SK-N-SH (cell line): Measurements from ENCODE around the gene AUTS2. TPM values are rescaled to one million over a fixed set of nuclear protein-coding genes. Genes with fewer than 3 reads are reported as not detected.

Source experiments
- CTCF ChIA-PET: fragments of 300-600, 350-600 bp; formaldehyde crosslinking; extraction: SDS; loops from one replicate; lab custom pipeline; 2021; lab: Yijun Ruan, JAX
- POLR2A ChIA-PET: fragments of 350-600 bp; sonication (Branson Sonifier 250); formaldehyde crosslinking; extraction: SDS; loops from one replicate; lab custom pipeline; 2020; ENCODE audit warnings: antibody characterized with exemption, inconsistent platforms; lab: Yijun Ruan, JAX
- DNase-seq: peaks from one replicate; pipeline ENCODE4 v3.0.0; 2012
- H2AFZ ChIP-seq: fragments of 200-600 bp; sonication (generic); 2 replicates; pipeline ENCODE4 v1.8.1; 2016; ENCODE audit warnings: antibody characterized with exemption, mild to moderate bottlenecking, low read depth
- H3F3A ChIP-seq: fragments of 200-600 bp; sonication (generic); replicated peaks from 2 replicates; pipeline ENCODE3; 2016; ENCODE audit warnings: antibody characterized with exemption, mild to moderate bottlenecking; ENCODE audit not compliant: insufficient read depth
- H3K27ac ChIP-seq, 2 experiments: fragments of 200-500 bp in 1 of 2; fragments of 200-600 bp in 1 of 2; sonication (Bioruptor generic) in 1 of 2; sonication (generic), shearing (Covaris generic) in 1 of 2; 2 replicates each; pipeline versions ENCODE4 v1.5.1 to v1.6.1; 2014 to 2016; ENCODE audit warnings: low read depth in 2 of 2, inconsistent platforms in 1 of 2, low read length in 1 of 2, mild to moderate bottlenecking in 1 of 2, mixed read lengths in 1 of 2
- H3K27me3 ChIP-seq: fragments of 200-600 bp; sonication (generic), shearing (Covaris generic); 2 replicates; pipeline ENCODE4 v1.6.1; 2016; ENCODE audit warnings: mixed run types; ENCODE audit not compliant: insufficient read depth
- H3K36me3 ChIP-seq, 2 experiments: fragments of 200-500 bp in 1 of 2; fragments of 200-600 bp in 1 of 2; sonication (Bioruptor generic) in 1 of 2; sonication (generic) in 1 of 2; replicated peaks in 1 of 2; 2 replicates each; pipeline versions ENCODE3 to v1.5.1; 2014 to 2016; ENCODE audit warnings: low read length in 1 of 2, mild to moderate bottlenecking in 1 of 2; ENCODE audit not compliant: insufficient read depth in 2 of 2, control insufficient read depth in 1 of 2
- H3K4me1 ChIP-seq, 2 experiments: fragments of 200-500 bp in 1 of 2; fragments of 200-600 bp in 1 of 2; sonication (Bioruptor generic) in 1 of 2; sonication (generic), shearing (Covaris generic) in 1 of 2; 2 replicates each; pipeline versions ENCODE4 v1.5.1 to v1.6.1; 2014 to 2016; ENCODE audit warnings: low read depth in 1 of 2, low read length in 1 of 2, mixed run types in 1 of 2; ENCODE audit not compliant: insufficient read depth in 2 of 2, control insufficient read depth in 1 of 2
- H3K4me2 ChIP-seq: fragments of 200-600 bp; sonication (generic), shearing (Covaris generic); 2 replicates; pipeline ENCODE4 v1.6.1; 2017; ENCODE audit warnings: mixed run types
- H3K4me3 ChIP-seq, 2 experiments: fragments of 200-500 bp in 1 of 2; fragments of 200-600 bp in 1 of 2; sonication (Bioruptor generic) in 1 of 2; sonication (generic), shearing (Covaris generic) in 1 of 2; 2 replicates each; pipeline versions ENCODE4 v1.5.1 to v1.8.1; 2014 to 2016; ENCODE audit warnings: low read depth in 2 of 2, inconsistent platforms in 1 of 2, low read length in 1 of 2, mild to moderate bottlenecking in 1 of 2, mixed read lengths in 1 of 2, moderate library complexity in 1 of 2
- H3K79me2 ChIP-seq: fragments of 200-600 bp; sonication (generic); 2 replicates; pipeline ENCODE4 v1.8.1; 2017; ENCODE audit warnings: mild to moderate bottlenecking; ENCODE audit not compliant: insufficient read depth
- H3K9ac ChIP-seq: fragments of 200-600 bp; sonication (generic); 2 replicates; pipeline ENCODE4 v1.6.1; 2017; ENCODE audit warnings: mixed run types
- H3K9me2 ChIP-seq: fragments of 200-600 bp; sonication (generic); 2 replicates; pipeline ENCODE4 v1.6.1; 2017; ENCODE audit warnings: mixed run types
- H3K9me3 ChIP-seq: fragments of 200-600 bp; sonication (generic); 2 replicates; pipeline ENCODE4 v1.6.1; 2017; ENCODE audit warnings: mixed run types, mild to moderate bottlenecking, moderate library complexity
- H4K20me1 ChIP-seq: fragments of 200-600 bp; sonication (generic); 2 replicates; pipeline ENCODE4 v1.6.1; 2017; ENCODE audit warnings: mild to moderate bottlenecking, mixed run types; ENCODE audit not compliant: insufficient read depth
- CTCF ChIP-seq: fragments of 200-600 bp; sonication (generic); IDR thresholded peaks from 2 replicates; pipeline ENCODE4 v1.6.1; 2017; ENCODE audit warnings: antibody characterized with exemption, mild to moderate bottlenecking, moderate library complexity
- FOSL2 ChIP-seq: IDR thresholded peaks from 2 replicates; pipeline ENCODE4 v1.4.0; 2012; ENCODE audit warnings: low read depth, mild to moderate bottlenecking, moderate library complexity, borderline replicate concordance
- FOXJ3 ChIP-seq: sonication (generic); formaldehyde crosslinking; IDR thresholded peaks from 2 replicates; pipeline ENCODE4 v1.5.1; 2020; ENCODE audit warnings: mild to moderate bottlenecking, missing genetic modification reagents
- FOXM1 ChIP-seq: IDR thresholded peaks from 2 replicates; pipeline ENCODE4 v1.4.0; 2012; ENCODE audit warnings: low read depth, mild to moderate bottlenecking
- GATA2 ChIP-seq: sonication (generic); formaldehyde crosslinking; IDR thresholded peaks from 2 replicates; pipeline ENCODE4 v1.5.0; 2020; ENCODE audit warnings: mild to moderate bottlenecking, missing genetic modification reagents
- JUND ChIP-seq: IDR thresholded peaks from 2 replicates; pipeline ENCODE4 v1.4.0; 2012
- MEF2A ChIP-seq: IDR thresholded peaks from 2 replicates; pipeline ENCODE4 v1.4.0; 2012; ENCODE audit warnings: low read depth, borderline replicate concordance
- NFIC ChIP-seq: IDR thresholded peaks from 2 replicates; pipeline ENCODE4 v1.4.0; 2012; ENCODE audit warnings: borderline replicate concordance
- PBX3 ChIP-seq: IDR thresholded peaks from 2 replicates; pipeline ENCODE4; 2012
- RFX5 ChIP-seq: IDR thresholded peaks from 2 replicates; pipeline ENCODE4 v1.6.1; 2012; ENCODE audit warnings: mild to moderate bottlenecking, improper control_type of control experiment, low read length
- TAF1 ChIP-seq: IDR thresholded peaks from 2 replicates; pipeline ENCODE4 v1.6.1; 2012; ENCODE audit warnings: low read depth, mild to moderate bottlenecking, low read length, moderate library complexity, borderline replicate concordance
- TCF12 ChIP-seq: IDR thresholded peaks from 2 replicates; pipeline ENCODE4 v1.4.0; 2012
- YY1 ChIP-seq: IDR thresholded peaks from 2 replicates; pipeline ENCODE4 v1.4.0; 2012; ENCODE audit warnings: low read depth, mild to moderate bottlenecking
- WGBS: methylation state at CpG from one replicate; pipeline ENCODE4 v1.1.6; 2017; ENCODE audit warnings: low lambda C conversion rate; 5-methylcytosine and 5-hydroxymethylcytosine counted together
- polyA plus RNA-seq, 3 experiments: library from polyadenylated mRNA; depleted of rRNA; stranded (reverse); fragments of >200 nt; gene quantifications; 2 replicates each; pipeline ENCODE4 v1.2.3, GENCODE V29; 2012
- TF ChIP-seq, protein P1 (sequence below): fragments of 150-350 bp; IDR thresholded peaks from 2 replicates; pipeline ENCODE4 v1.6.1; 2017; ENCODE audit warnings: antibody characterized with exemption, low read length, low read depth, borderline replicate concordance
- TF ChIP-seq, protein P2 (sequence below): fragments of 150-350 bp; IDR thresholded peaks from 2 replicates; pipeline ENCODE4 v1.6.1; 2016; ENCODE audit warnings: mild to moderate bottlenecking, low read depth, low read length

The AUTS2 gene
- polyA plus RNA-seq, 1 of the 3 experiments (the other 2 are of a cell fraction): 15.6 TPM

- Histone ChIP-seq H3K4me3 (no peak overlapping the region), H4K20me1 (peaks cover 15% of the 10 kb centered on the region; the same call in 1 of the 2 replicates), H3K9ac (no peak overlapping the region), H3K36me3 (no peaks in the 10 kb centered on the region), H3K4me1 (peaks cover 0 to 6% of the 10 kb centered on the region in 2 experiments; a peak in 2 of 4 replicates), H3K9me3 (no peaks in the 10 kb centered on the region), H3F3A (no peaks in the 10 kb centered on the region), H3K79me2 (peaks cover 19% of the 10 kb centered on the region; the same call in 1 of the 2 replicates), H3K27me3 (no peaks in the 10 kb centered on the region), H3K4me2 (no peak overlapping the region), H3K9me2 (no peaks in the 10 kb centered on the region), H2AFZ (no peak overlapping the region), H3K27ac (no peak overlapping the region)
- no peak for TF ChIP-seq TAF1
- TF ChIP-seq, protein P1, sequence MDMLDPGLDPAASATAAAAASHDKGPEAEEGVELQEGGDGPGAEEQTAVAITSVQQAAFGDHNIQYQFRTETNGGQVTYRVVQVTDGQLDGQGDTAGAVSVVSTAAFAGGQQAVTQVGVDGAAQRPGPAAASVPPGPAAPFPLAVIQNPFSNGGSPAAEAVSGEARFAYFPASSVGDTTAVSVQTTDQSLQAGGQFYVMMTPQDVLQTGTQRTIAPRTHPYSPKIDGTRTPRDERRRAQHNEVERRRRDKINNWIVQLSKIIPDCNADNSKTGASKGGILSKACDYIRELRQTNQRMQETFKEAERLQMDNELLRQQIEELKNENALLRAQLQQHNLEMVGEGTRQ: no peak
- no peak for TF ChIP-seq FOXM1
- TF ChIP-seq NFIC: no peak
- no peak for TF ChIP-seq FOXJ3 (CRISPR knock-in tag)
- no peak for TF ChIP-seq GATA2
- no peak for TF ChIP-seq FOSL2
- TF ChIP-seq, protein P2, sequence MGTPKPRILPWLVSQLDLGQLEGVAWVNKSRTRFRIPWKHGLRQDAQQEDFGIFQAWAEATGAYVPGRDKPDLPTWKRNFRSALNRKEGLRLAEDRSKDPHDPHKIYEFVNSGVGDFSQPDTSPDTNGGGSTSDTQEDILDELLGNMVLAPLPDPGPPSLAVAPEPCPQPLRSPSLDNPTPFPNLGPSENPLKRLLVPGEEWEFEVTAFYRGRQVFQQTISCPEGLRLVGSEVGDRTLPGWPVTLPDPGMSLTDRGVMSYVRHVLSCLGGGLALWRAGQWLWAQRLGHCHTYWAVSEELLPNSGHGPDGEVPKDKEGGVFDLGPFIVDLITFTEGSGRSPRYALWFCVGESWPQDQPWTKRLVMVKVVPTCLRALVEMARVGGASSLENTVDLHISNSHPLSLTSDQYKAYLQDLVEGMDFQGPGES: no peak
- TF ChIP-seq JUND: no peak
- no peak for TF ChIP-seq YY1
- TF ChIP-seq PBX3: no peak
- no peak for TF ChIP-seq RFX5
- no peak for TF ChIP-seq MEF2A
- ChIA-PET CTCF (interaction anchor here (1.6 kb wide), 1 partner anchor 9 kb away, joined by 4 read pairs; no protein-coding TSS in a partner anchor), POLR2A (no interaction called here)
- no peak for DNase-seq
- WGBS: 68% methylated on average over 1 of the region's 1 CpG
Observed at GRCh38 chr7:69668339-69668870, 70.1 kb downstream of the AUTS2 start.

GRCh38 chr7:69670701-69671100 lies 72.4 kb downstream of the AUTS2 start:
- H4K20me1 ChIP-seq: peaks cover 20% of the 10 kb centered on the region; the same call in 1 of the 2 replicates
- CTCF ChIA-PET: no interaction called here
- H3K4me3 ChIP-seq: no peak overlapping the region
- H3K4me1 ChIP-seq: peaks cover 0 to 9% of the 10 kb centered on the region in 2 experiments; a peak in 2 of 4 replicates
- H2AFZ ChIP-seq: no peak overlapping the region
- no peaks in the 10 kb centered on the region for H3K9me3 ChIP-seq
- no peak for DNase-seq
- H3K79me2 ChIP-seq: peaks cover 21% of the 10 kb centered on the region; the same call in 1 of the 2 replicates
- H3K4me2 ChIP-seq: no peak overlapping the region
- WGBS: 60% methylated on average over 4 of the region's 4 CpGs
- H3K9ac ChIP-seq: no peak overlapping the region
- H3K36me3 ChIP-seq: no peaks in the 10 kb centered on the region
- no peak overlapping the region for H3K27ac ChIP-seq
- 0 out of 2 replicates have a peak, but pooled peaks have one; percentile 9 for TF ChIP-seq TCF12
- no peak for TF ChIP-seq CTCF
- H3K27me3 ChIP-seq: no peaks in the 10 kb centered on the region
- POLR2A ChIA-PET: no interaction called here
- H3F3A ChIP-seq: no peaks in the 10 kb centered on the region
- no peaks in the 10 kb centered on the region for H3K9me2 ChIP-seq
